ENCODE measurements around the gene DNAJB13.

The DNAJB13 gene

GRCh38 chr11:74018331-74019005 is 67.6 kb downstream of the DNAJB13 start:
- no peak for DNase-seq

- no peak for DNase-seq
These were observed 68.4 kb downstream of the DNAJB13 start for GRCh38 chr11:74019104-74019738.

GRCh38 chr11:74019860-74020259 is 69.0 kb downstream of the DNAJB13 start:
- DNase-seq = no peak
